Liver (tissue), 9 donors: ENCODE data around the gene EIF3CL. TPM values are rescaled to one million over a fixed set of nuclear protein-coding genes. Genes with fewer than 3 reads are reported as not detected.
A peak's percentile ranks its signal among the peaks of the same experiment; 100 is the strongest.
"Not testable (repeated sequence)": the region's sequence is repeated elsewhere in the genome, so short reads cannot be mapped to it uniquely, and the experiment has no call there.

Source experiments
- DNase-seq: peaks from one replicate; pipeline ENCODE4 v3.0.0-alpha.2; 2017; ENCODE audit warnings: low spot score
- H3K27ac ChIP-seq, 2 donors: one replicate each; pipeline ENCODE4 v1.7.0; 2013; ENCODE audit warnings: inconsistent platforms in 2 of 2, low read length in 2 of 2, control low read depth in 1 of 2, low read depth in 1 of 2, mild to moderate bottlenecking in 1 of 2
- H3K27me3 ChIP-seq, 4 donors: one replicate each; pipeline versions ENCODE4 v1.6.1 to v1.7.0; 2013; ENCODE audit warnings: low read length in 3 of 4, inconsistent platforms in 1 of 4, mild to moderate bottlenecking in 1 of 4, moderate library complexity in 1 of 4; ENCODE audit not compliant: control insufficient read depth in 4 of 4, insufficient read depth in 4 of 4
- H3K36me3 ChIP-seq, 4 donors: one replicate each; pipeline versions ENCODE4 v1.6.1 to v1.7.0; 2013; ENCODE audit warnings: low read length in 3 of 4, mild to moderate bottlenecking in 3 of 4, low read depth in 1 of 4, moderate library complexity in 1 of 4; ENCODE audit not compliant: control insufficient read depth in 4 of 4, insufficient read depth in 3 of 4
- H3K4me1 ChIP-seq, 4 donors: one replicate each; pipeline versions ENCODE4 v1.6.1 to v1.7.0; 2013; ENCODE audit warnings: low read length in 3 of 4, mild to moderate bottlenecking in 3 of 4, moderate library complexity in 1 of 4; ENCODE audit not compliant: control insufficient read depth in 4 of 4, insufficient read depth in 4 of 4
- H3K4me3 ChIP-seq, 3 donors: one replicate each; pipeline versions ENCODE4 v1.6.1 to v1.7.0; 2013; ENCODE audit warnings: low read length in 3 of 3, control low read depth in 1 of 3, low read depth in 1 of 3, mild to moderate bottlenecking in 1 of 3
- H3K9ac ChIP-seq, 2 donors: one replicate each; pipeline ENCODE4 v1.7.0; 2013; ENCODE audit warnings: low read length in 2 of 2, mild to moderate bottlenecking in 2 of 2, moderate library complexity in 2 of 2, control low read depth in 1 of 2, low read depth in 1 of 2
- H3K9me3 ChIP-seq, 4 donors: one replicate each; pipeline versions ENCODE4 v1.6.1 to v1.7.0; 2013; ENCODE audit warnings: low read length in 3 of 4; ENCODE audit not compliant: control insufficient read depth in 4 of 4
- WGBS: extraction: QIAGEN DNeasy Blood & Tissue Kit; methylation state at CpG from one replicate; pipeline ENCODE4 v1.1.7; 2013; 5-methylcytosine and 5-hydroxymethylcytosine counted together
- polyA plus RNA-seq, 2 donors: library from polyadenylated mRNA; stranded (reverse) in 1 of 2; unstranded in 1 of 2; fragments of 200-250 nt in 1 of 2; fragments of >200 nt in 1 of 2; fragmentation: Nextera tagmentation in 1 of 2; extraction: Ambion mirVana in 1 of 2; gene quantifications; one replicate each; pipeline versions ENCODE4 v1.2.1 to v1.2.3, GENCODE V29; 2013 to 2015
- total RNA-seq, 2 donors: library from RNA; depleted of rRNA; stranded (reverse); fragments of >200 nt; gene quantifications; one replicate each; pipeline ENCODE4 v1.2.3, GENCODE V29; 2014
- donor health status: healthy.
- donor health status: healthy.
- donor health status: healthy.
- donor health status: healthy.
- donor health status: healthy.

Gene EIF3CL
- total and polyA plus RNA-seq, 4 donors, result 0.11 to 103 (median 68.1) TPM

DNA sequence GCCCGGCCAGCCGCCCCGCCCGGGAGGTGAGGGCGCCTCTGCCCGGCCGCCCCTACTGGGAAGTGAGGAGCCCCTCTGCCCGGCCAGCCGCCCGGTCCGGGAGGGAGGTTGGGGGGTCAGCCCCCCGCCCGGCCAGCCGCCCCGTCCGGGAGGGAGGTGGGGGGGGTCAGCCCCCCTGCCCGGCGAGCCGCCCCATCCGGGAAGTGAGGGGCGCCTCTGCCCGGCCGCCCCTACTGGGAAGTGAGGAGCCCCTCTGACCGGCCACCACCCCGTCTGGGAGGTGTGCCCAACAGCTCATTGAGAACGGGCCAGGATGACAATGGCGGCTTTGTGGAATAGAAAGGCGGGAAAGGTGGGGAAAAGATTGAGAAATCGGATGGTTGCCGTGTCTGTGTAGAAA, 13.4 kb upstream of the EIF3CL start:
- H3K9me3 ChIP-seq, result not testable (repeated sequence)
- WGBS, result 94% methylated on average over 20 of the region's 30 CpGs

GRCh38 chr16:28414530-28414929, 10.9 kb upstream of the EIF3CL start:
- H3K27me3 ChIP-seq, H3K9ac ChIP-seq, H3K36me3 ChIP-seq, H3K27ac ChIP-seq, H3K9me3 ChIP-seq, H3K4me1 ChIP-seq, H3K4me3 ChIP-seq: not testable (repeated sequence)
- peak; percentile 8 for DNase-seq
- 91% methylated on average over 15 of the region's 18 CpGs for WGBS

More for the DNA sequence above, 13.4 kb upstream of the EIF3CL start:
- H3K9ac ChIP-seq, DNase-seq, H3K27ac ChIP-seq, H3K36me3 ChIP-seq, H3K4me3 ChIP-seq, H3K4me1 ChIP-seq, H3K27me3 ChIP-seq: not testable (repeated sequence)

DNA sequence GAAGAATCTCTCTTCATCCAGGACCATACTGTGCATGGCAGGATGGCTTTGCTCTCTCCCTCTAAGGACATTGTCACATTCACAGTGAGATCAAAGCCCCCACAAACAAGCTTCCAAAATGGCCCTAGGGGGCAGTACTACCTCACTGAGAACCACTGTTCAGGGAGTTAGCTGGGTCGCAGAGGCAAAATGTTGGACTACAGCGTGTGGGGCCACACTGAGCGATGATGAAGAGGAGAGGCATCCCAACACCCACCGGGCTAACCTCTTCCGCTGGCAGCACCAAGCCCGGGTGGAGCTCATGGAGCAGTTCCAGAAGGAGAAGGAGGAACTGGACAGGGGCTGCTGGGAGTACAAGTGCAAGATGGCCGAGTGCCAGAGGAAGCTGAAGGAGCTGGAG, 9.9 kb upstream of the EIF3CL start:
- H3K27me3 ChIP-seq, H3K36me3 ChIP-seq, H3K9me3 ChIP-seq, H3K4me3 ChIP-seq, H3K9ac ChIP-seq, H3K27ac ChIP-seq, H3K4me1 ChIP-seq, DNase-seq: not testable (repeated sequence)
- no CpG with 5 or more reads among the region's 7 CpGs for WGBS

DNA sequence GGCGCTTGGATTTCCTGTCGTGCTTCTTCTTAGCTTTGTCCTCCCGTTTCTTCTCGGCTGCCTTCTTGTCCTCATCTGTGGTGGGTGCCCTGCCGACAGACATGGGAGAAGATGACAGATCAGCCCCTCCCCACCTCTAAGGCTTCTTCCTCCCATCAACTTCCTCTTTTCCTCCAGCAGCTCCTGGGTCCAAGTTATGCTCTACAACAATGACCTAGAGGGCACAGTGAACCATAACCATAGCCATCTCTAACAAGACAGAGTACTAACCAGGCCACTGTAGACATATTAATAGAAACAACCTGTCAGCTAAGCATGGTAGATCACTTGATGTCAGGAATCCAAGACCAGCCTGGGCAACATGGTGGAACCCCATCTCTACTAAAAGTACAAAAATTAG, 11.6 kb downstream of the EIF3CL start:
- H3K4me1 ChIP-seq, H3K4me3 ChIP-seq, H3K27ac ChIP-seq, H3K9ac ChIP-seq, DNase-seq, H3K9me3 ChIP-seq, H3K36me3 ChIP-seq, H3K27me3 ChIP-seq: not testable (repeated sequence)
- WGBS, result no CpG with 5 or more reads among the region's 5 CpGs

DNA sequence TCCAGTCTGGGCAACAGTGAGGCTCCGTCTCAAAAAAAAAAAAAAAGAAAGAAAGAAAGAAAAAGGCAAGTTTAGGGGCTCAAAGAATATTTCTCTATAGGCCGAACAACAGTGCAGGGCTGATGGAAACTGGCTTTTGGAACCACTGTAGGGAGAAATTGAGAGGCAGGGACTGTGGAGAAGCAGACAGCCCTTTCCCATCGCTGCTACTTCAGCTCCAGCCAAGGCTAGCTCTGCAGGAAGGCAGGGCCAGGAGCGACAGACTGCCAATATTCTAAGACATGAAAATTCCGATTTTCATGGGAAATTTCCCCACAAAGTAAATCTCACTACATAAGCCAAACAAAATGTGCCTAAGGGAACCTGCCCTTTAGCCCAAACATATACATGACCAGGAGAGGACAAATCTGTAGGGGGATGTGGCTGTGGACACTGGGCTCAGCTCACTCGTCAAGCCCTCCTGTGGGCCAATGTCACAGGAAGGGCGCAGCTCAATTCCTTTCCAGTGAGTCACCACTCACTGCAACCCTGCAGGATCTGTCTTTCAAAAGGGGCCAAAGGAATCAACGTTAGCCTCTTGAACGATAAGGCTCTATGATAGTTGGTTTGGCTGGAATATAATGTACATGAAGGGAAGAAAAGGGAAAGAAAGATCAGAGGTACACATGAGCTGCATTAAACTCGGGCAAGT, 21.3 kb downstream of the EIF3CL start:
- H3K9me3 ChIP-seq, H3K36me3 ChIP-seq, H3K27ac ChIP-seq, H3K9ac ChIP-seq, H3K4me1 ChIP-seq, H3K4me3 ChIP-seq, DNase-seq, H3K27me3 ChIP-seq: not testable (repeated sequence)
- WGBS, result 90% methylated on average over 2 of the region's 10 CpGs

- H3K4me3 ChIP-seq, H3K27me3 ChIP-seq, H3K9me3 ChIP-seq, H3K27ac ChIP-seq, H3K4me1 ChIP-seq, H3K9ac ChIP-seq, H3K36me3 ChIP-seq, DNase-seq: not testable (repeated sequence)
- 89% methylated on average over 5 of the region's 10 CpGs for WGBS
Measured at GRCh38 chr16:28377822-28378221, 25.8 kb downstream of the EIF3CL start.

GRCh38 chr16:28377108-28377625, 26.5 kb downstream of the EIF3CL start:
- not testable (repeated sequence) for H3K9ac ChIP-seq, H3K27me3 ChIP-seq, DNase-seq, H3K4me3 ChIP-seq, H3K27ac ChIP-seq, H3K36me3 ChIP-seq, H3K9me3 ChIP-seq, H3K4me1 ChIP-seq
- WGBS, result 98% methylated on average over 28 of the region's 38 CpGs

DNA sequence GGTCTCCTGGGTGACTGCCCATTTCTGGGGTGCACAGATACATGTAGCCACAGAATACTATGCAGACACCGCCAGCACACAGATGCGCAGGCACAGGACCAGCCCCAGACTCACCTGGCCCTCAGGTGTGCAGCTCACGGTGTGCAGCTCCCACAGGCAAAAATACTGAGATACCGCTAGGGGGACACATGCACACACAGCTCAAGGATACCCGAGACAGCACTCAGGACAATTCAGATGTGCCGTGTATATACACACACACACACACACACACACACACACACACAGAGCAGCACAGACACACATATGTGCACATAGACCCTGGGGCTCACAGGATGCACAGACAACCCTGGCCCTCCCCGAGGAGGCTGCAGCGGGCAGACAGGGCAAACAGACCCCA, 28.5 kb downstream of the EIF3CL start:
- not testable (repeated sequence) for DNase-seq, H3K9me3 ChIP-seq, H3K9ac ChIP-seq, H3K27ac ChIP-seq, H3K4me3 ChIP-seq, H3K27me3 ChIP-seq, H3K36me3 ChIP-seq, H3K4me1 ChIP-seq
- WGBS, result 8% methylated on average over 3 of the region's 8 CpGs
